Stimulated activated CD8-positive, alpha-beta memory T cell treated with anti-CD3 and anti-CD28 coated beads, Interleukin-15, amount 100 ng/mL, for 24 hours (primary cell): ENCODE results near the gene SOX2.

Source experiments
- DNase-seq: peaks from one replicate; pipeline ENCODE4 v3.0.0-alpha.2; 2020; ENCODE audit warnings: low read depth

The SOX2 gene

GRCh38 chr3:181711325-181712135 is at the start of gene SOX2:
Gene SOX2, plus strand, starts transcription at chr3:181711925. Its CDS starts 436 bp downstream, at chr3:181712361.
- DNase-seq, result no peak

DNA sequence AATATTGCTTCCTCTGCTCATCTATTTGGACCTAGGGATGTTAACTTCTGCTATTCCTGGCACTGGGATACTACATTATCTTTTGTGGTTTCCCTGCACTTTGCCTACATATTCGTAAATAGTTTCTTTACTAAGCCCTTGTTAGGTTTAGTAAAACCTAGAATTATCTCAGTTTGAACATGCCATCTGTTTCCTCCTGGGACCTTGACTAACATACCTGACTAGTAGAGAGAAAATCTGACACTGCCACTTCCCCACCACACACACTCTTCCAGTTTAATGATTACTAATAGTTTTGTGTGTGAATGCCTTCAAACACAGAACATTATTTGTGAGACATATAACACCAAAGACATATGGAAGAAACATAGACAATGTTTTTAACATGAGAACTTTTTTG is 28.2 kb upstream of the SOX2 start:
- DNase-seq, result no peak

DNA sequence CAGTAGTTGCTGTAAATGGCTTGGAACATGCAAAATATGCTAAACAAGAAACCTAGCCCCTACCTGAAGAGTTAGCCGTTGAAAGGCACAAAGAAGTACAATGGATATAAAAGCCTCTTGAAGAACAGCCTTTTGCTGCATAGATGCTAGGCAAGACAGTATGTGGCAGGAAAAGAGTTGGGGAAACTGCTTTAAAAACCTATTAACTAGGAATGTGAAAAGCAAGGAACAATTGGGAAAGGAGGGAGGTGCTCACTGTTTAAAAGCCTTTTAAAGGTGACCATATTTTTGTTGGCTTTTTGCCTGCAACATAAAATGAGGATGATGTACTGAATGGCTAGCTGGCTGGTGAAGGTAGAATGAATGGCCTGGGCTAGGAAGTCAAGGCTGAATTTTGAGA is 24.5 kb upstream of the SOX2 start:
- DNase-seq, result no peak

- no peak for DNase-seq
Observed at GRCh38 chr3:181687731-181688130, 24.0 kb upstream of the SOX2 start.

DNA sequence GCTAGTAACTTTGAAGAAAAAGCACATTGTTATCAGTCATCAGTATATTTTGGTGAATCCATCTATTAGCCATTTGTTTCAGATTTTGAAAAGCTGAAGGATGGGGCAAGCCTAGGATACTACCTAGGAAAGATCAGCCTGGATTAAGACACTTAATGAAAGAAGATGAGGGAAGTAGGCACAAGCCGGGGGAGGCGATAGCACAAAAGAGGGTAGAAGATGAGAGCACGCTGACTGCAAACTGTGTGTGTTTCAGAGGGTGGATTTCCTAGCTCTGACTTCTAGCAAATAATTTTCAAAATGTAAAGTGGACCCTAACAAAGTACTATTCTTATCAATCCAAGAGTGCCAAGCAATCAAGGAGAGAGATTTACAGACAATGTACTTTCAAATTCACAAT is 22.2 kb upstream of the SOX2 start:
- DNase-seq, result no peak

GRCh38 chr3:181690769-181691168 is 21.0 kb upstream of the SOX2 start:
- no peak for DNase-seq

DNA sequence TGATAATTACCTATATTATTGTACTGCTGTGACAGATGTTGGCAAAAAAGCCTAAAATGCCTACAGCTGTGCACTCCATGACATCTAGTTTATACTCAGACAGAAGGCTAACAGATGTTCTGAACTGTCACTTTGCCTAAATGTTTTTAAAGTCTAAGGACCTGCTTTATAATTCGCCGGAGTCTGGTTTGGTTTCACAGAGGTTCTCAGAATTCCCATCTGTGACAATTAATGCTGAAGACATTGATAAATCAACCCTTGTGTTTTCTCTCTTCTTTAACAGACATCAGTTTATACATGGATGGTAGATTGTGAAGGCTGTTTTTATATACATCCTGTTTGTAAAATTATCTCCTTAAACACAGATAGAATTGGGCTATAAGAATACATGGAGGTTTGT is 19.8 kb upstream of the SOX2 start:
- no peak for DNase-seq

DNA sequence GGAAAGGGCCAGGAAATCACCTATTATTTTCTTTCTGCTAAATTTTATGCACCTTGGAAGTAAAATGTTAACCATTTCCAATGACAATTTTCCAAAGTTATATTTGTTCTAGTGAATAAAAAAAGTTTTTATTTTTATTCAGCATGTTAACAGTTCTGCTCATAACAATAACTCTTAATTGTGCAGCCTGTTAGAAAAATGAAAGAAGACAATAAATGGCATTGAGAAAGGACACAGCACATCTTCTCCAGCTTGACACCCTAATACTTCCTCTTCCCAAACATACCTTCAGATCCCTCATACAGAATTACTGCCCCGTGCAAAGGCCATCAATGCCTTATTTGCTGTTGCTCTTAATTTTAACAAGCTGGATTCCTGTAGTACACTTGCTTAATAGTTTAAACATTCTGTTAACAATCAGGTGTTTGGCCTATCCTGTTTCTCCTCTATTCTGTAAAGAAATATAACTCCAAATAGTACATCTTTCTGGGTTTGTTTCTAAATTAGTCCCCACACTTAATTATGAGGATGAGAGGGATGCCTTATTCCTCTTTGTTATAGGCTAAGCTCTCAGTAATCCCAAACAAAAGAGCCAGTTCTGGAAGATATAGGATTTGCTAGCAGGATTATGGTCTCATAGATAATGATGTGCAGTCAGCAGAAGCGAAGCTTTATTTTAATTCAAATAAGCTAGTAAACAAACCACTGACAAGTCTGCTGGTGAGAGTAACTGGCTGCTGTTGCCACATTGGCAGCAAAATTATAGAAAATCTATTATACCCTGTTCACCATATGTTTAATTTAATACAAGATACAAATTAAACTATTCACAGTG is 19.2 kb upstream of the SOX2 start:
- no peak for DNase-seq

DNA sequence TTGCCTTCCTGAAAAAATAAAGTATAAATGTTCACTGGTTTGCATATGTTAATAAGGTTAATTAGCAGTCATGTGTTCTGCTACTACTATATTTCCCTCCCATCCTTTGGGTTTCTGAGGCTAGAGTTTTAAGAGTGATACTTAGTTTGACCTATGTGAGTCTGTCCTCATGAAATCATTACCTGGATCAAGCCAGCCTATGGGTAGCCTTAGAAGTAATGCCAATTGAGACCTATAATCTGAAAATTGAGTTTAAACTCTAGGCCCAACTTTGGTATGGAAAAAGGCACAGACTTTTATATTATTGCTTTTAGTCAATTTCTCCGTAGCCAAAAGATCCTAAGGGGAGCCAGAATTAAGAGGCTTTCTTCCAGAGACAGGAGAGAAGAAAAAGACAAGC is 18.4 kb upstream of the SOX2 start:
- DNase-seq, result no peak

DNA sequence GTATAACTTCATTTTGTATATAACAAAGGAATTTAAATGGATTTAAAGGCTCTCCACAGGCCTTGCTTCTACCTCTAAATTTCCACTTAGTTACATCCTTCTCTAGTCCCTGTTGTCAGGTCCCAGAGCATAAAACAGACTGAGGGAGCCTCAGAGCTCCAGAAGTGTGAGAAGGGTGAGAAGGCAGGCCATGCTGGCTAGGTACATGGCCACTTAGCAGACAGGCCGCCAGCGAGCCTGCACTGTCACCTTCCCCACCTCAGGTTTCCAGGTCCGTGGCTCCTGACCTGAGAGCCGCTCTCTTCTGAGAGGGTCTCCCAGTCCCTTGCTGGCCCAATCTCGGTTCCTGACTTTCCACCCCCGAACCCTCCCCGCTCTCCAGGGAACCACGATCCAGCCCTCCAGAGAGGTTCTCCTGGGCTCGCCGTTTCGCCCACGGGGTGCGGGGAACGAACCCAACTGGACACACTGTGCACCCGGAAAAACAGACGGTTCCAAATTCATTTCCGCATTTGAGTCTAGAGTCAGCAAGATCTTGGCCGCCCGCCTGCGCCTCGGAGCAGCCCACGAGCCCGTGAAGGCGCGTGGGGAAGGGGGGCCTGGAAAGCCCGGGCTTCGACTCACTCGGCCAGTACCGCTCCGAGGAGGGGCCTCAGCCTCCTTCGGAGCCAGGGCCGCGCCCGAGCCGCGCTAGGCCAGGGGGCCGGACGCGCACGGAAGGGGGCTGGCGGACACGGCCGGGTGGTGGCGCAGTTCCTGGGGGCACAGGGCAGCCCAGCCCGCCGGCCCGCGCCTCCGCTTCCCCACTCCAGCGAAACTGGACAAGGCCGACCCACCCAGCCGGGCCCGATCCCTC is 16.7 kb upstream of the SOX2 start:
- DNase-seq, result no peak

GRCh38 chr3:181695661-181696491 is 15.8 kb upstream of the SOX2 start:
- no peak for DNase-seq

DNA sequence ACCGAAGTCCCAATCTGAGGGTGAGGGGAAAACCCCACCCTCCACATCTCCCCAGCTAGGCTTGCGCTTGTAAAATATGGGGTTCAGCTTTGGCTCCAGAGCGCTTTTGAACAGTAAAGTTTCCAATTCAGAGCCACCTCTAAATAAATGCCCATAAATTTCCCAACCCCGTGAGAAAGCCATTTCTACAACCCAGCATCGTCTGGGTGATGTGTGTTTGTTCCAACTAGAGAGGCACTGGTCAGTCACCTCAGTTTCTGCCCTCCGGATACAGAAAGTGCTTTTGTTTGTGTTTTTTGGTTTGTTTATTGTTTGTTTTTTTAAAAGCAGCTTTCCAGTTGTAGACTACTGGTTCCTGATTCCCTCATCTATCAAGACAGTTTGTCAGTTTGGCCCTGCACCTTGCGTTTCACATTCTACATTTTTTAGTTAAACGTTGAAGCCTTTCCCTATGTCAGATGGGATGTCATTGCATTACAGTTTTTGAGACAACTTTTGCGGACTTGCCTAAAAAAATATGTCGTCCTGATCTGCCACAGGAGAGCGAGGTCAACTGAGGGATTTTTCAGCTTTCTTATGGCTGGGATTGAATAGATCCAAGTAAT is 15.0 kb upstream of the SOX2 start:
- no peak for DNase-seq

DNA sequence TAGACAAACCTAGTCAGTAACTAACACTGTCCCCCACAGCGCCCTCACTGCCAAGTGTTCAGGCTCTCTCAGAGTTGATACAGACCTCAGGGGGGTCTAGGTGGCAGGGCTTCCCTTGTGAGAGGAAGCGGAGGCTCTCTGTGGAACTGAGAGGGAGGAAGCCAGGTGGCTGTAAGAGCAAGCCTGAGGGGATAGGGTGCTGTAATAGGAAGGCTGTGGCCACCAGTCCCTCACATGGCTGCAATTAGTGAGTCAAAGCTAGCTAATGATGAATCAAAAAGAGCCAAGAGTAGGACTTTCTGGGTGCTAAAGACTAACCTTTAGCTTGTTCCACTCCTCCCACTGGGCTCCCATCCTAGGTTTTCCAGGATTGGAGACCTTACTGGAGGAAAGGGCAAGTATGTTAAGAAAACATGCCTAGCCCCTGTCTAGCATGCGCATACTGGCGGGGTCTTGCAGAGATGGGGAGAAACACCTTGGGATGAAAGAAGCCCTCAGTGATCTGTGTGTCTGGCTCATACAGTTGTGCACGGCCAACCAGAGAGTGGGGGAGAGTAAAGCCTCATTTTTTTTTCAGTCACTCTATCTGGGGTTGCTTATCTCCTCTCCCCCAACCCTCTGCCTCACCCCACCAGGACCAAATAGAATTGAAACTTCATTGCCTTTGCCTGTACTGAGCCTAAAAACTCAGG is 13.3 kb upstream of the SOX2 start:
- no peak for DNase-seq

- DNase-seq, result no peak
Observed at GRCh38 chr3:181699171-181699903, 12.4 kb upstream of the SOX2 start.

- no peak for DNase-seq
Observed at GRCh38 chr3:181700168-181701087, 11.3 kb upstream of the SOX2 start.

GRCh38 chr3:181701096-181701495 is 10.6 kb upstream of the SOX2 start:
- DNase-seq, result no peak

DNA sequence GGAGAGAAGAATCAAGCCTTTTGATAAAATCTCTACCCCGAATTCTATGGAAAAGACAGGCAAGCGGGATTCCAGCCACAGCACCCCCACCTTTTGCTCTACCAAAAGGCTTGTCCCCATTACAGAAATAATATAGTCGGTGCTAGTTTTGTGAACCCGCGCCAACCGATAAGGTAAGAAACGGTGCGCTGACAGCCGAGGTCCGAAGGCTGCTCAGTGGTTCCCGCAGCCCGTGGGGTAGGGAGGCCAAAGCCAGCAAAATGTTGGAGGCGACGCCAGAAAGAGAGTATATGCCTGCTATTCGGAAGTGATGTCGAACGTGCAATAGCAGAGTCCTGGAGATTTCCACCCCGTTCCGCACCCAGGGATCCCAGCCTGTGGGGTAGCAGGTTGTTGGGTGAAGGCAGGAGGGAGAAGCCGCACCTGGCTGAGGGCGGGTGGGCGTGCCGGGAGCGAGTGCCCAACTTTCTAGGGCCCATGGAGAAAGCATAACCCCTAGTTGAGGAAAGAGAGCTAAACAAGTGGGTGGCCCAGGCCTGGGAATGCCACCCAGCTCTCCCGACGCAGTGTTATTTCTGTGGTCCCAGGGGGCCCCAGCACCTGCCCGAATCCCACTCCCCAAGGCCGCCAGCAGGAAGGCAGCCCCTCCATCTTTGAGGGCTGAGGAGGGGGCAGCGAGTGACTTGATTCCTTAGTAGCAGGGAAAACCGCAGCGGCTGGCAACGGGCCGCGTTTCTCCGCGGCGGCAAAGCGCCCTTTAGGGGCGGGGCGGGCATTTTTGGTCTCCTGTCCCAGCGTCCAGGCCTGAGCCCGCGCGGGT is 7.9 kb upstream of the SOX2 start:
- DNase-seq, result no peak
